Natural killer cell (primary cell): ENCODE results near the gene CARD19. TPM values are rescaled to one million over a fixed set of nuclear protein-coding genes. Genes with fewer than 3 reads are reported as not detected.

Experiments used
- ATAC-seq, 3 donors: fragments of 150-1000 bp in 2 of 3; fragments of 200-7000 bp in 1 of 3; cut with Tn5 transposase; 1 replicate in 1 of 3; 2 replicates in 2 of 3; pipeline ENCODE4 v1.10.0; 2021; ENCODE audit warnings: mild to moderate bottlenecking in 2 of 3, moderate library complexity in 2 of 3
- DNase-seq, 2 donors: peaks; one replicate each; pipeline versions ENCODE4 v3.0.0 to v3.0.0-alpha.2; 2013 to 2021; ENCODE audit warnings: mixed read lengths in 1 of 2
- H3K27ac ChIP-seq: one replicate; pipeline ENCODE4 v1.5.1; 2013; ENCODE audit warnings: mild to moderate bottlenecking, low read length
- H3K27me3 ChIP-seq: one replicate; pipeline ENCODE4 v1.6.1; 2013; ENCODE audit warnings: low read length; ENCODE audit not compliant: control insufficient read depth, insufficient read depth
- H3K36me3 ChIP-seq: one replicate; pipeline ENCODE4 v1.6.1; 2013; ENCODE audit warnings: low read length; ENCODE audit not compliant: control insufficient read depth, insufficient read depth
- H3K4me1 ChIP-seq: one replicate; pipeline ENCODE4 v1.6.1; 2013; ENCODE audit warnings: low read length; ENCODE audit not compliant: control insufficient read depth, insufficient read depth
- H3K4me3 ChIP-seq: one replicate; pipeline ENCODE4 v1.5.1; 2013; ENCODE audit warnings: low read length
- H3K9me3 ChIP-seq: one replicate; pipeline ENCODE4 v1.6.1; 2013; ENCODE audit warnings: low read length; ENCODE audit not compliant: control insufficient read depth, insufficient read depth
- H3K27ac Mint-ChIP-seq, 2 donors: one replicate each; pipeline ENCODE4 v1.8.0; 2022; ENCODE audit warnings: mild to moderate bottlenecking in 2 of 2, mixed read lengths in 2 of 2, moderate library complexity in 1 of 2
- H3K27me3 Mint-ChIP-seq, 2 donors: one replicate each; pipeline ENCODE4 v1.8.0; 2022; ENCODE audit warnings: low read depth in 2 of 2, mixed read lengths in 2 of 2
- H3K36me3 Mint-ChIP-seq: one replicate; pipeline ENCODE4 v1.8.0; 2022; ENCODE audit warnings: mixed read lengths
- H3K4me1 Mint-ChIP-seq, 2 donors: one replicate each; pipeline ENCODE4 v1.8.0; 2022; ENCODE audit warnings: mixed read lengths in 2 of 2
- H3K4me3 Mint-ChIP-seq: one replicate; pipeline ENCODE4 v1.8.0; 2022; ENCODE audit warnings: mild to moderate bottlenecking, moderate library complexity, mixed read lengths
- H3K9me3 Mint-ChIP-seq, 2 donors: one replicate each; pipeline ENCODE4 v1.8.0; 2022; ENCODE audit warnings: mixed read lengths in 2 of 2
- CTCF ChIP-seq: fragments of 200-600 bp; IDR thresholded peaks from one replicate; pipeline ENCODE4 v1.8.0; 2022; ENCODE audit warnings: antibody characterized with exemption
- WGBS: methylation state at CpG from one replicate; pipeline ENCODE4 v1.1.7; 2013; ENCODE audit warnings: missing lambda C conversion rate; ENCODE audit not compliant: insufficient coverage; 5-methylcytosine and 5-hydroxymethylcytosine counted together
- intact Hi-C: fragments of 100-400 bp; cut with micrococcal nuclease; formaldehyde crosslinking; loops from one replicate; pipeline ENCODE4 v1.14.2; 2022
- total RNA-seq, 4 donors: library from RNA; stranded (reverse); fragments of 120-200 nt in 1 of 4; gene quantifications; one replicate each; pipeline versions ENCODE4 v1.2.3 to v1.2.4, GENCODE V29; 2013 to 2022

The CARD19 gene
- total RNA-seq, 3 donors from 2014 or later (not counting 1 experiment from before 2014, with no cell fraction given) = 30.7 to 49.1 (median 42.6) TPM

DNA sequence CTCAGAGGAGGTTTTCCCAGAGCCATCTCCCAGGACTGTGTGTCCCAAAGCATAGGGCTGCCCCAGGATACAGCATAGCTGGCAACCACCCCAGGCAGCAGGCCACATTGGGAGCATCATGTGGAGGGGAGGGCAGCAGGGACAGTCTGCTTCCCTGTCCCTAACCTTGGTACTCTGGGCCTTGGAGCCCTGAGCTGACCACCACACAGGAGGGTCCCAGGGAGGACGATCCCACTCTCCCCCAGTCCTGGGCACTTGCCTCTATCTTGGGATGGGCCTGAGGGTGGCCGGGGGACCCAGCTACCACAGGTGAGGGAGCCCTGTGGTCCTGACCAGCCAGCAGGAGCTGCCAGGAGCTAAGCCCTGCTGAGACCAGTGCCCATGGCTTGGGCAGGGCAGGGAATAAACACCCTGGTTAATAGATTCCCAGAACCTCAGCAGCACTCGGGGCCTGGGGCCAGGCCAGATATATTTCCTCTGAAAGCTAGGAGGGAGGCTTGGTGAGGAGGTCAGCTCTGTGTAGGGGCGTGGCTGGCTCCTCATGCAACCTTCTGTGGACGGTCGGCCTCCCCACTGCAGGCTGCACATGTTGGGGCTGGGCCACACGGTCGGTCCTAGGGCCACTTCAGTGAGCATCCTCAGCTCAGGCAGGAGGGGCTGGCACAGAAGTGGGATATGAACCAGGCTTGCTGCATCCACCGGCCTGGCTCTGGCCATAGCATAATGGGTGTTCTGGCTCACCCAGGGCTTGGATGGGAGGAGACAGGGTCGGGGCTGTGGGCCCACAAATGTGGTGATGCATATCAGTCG, 33.9 kb downstream of the CARD19 start:
- H3K9me3 ChIP-seq = no peaks in the 10 kb centered on the region
- no peaks in the 10 kb centered on the region for H3K9me3 Mint-ChIP-seq
- no peak overlapping the region for H3K4me3 ChIP-seq
- no peaks in the 10 kb centered on the region for H3K27me3 ChIP-seq
- peak overlapping the region; percentile 29 to 97 for H3K27ac Mint-ChIP-seq
- peak overlapping the region; percentile 53 for H3K4me3 Mint-ChIP-seq
- WGBS = 92% methylated on average over 11 of the region's 11 CpGs
- H3K27me3 Mint-ChIP-seq = peaks cover 0 to 5% of the 10 kb centered on the region in 2 donors
- H3K4me1 ChIP-seq = peaks cover 75% of the 10 kb centered on the region
- no peaks in the 10 kb centered on the region for H3K36me3 ChIP-seq
- peaks cover 39 to 48% of the 10 kb centered on the region in 2 donors for H3K4me1 Mint-ChIP-seq
- TF ChIP-seq CTCF = no peak
- ATAC-seq = no peak
- no peak overlapping the region for H3K27ac ChIP-seq
- H3K36me3 Mint-ChIP-seq = no peaks in the 10 kb centered on the region
- intact Hi-C loops = loop anchor here (5.0 to 10.0 kb wide), 2 partner anchors 33 to 325 kb away; partner anchors contain the start of genes CARD19, FAM120A and FAM120AOS
- no peak for DNase-seq

GRCh38 chr9:93130861-93131481, 35.0 kb downstream of the CARD19 start:
- Mint-ChIP-seq H3K27me3 (peaks cover 0 to 5% of the 10 kb centered on the region in 2 donors), H3K36me3 (no peaks in the 10 kb centered on the region), H3K27ac (peak overlapping the region in 1 of 2 donors; percentile 97), H3K9me3 (no peaks in the 10 kb centered on the region), H3K4me3 (peak overlapping the region; percentile 53), H3K4me1 (peaks cover 35 to 44% of the 10 kb centered on the region in 2 donors)
- Histone ChIP-seq H3K4me1 (peaks cover 69% of the 10 kb centered on the region), H3K4me3 (no peak overlapping the region), H3K27me3 (no peaks in the 10 kb centered on the region), H3K9me3 (no peaks in the 10 kb centered on the region), H3K36me3 (no peaks in the 10 kb centered on the region), H3K27ac (no peak overlapping the region)
- DNase-seq = no peak
- no peak for TF ChIP-seq CTCF
- no peak for ATAC-seq
- intact Hi-C loops = loop anchor here (5.0 to 10.0 kb wide), 2 partner anchors 34 to 324 kb away; partner anchors contain the start of genes CARD19, FAM120A and FAM120AOS
- WGBS = 70% methylated on average over 15 of the region's 15 CpGs

- DNase-seq = no peak
- peak overlapping the region in 1 of 2 donors; percentile 97 for H3K27ac Mint-ChIP-seq
- ATAC-seq = no peak
- H3K9me3 Mint-ChIP-seq = no peaks in the 10 kb centered on the region
- H3K4me1 ChIP-seq = peaks cover 61% of the 10 kb centered on the region
- H3K36me3 Mint-ChIP-seq = no peaks in the 10 kb centered on the region
- peaks cover 0 to 5% of the 10 kb centered on the region in 2 donors for H3K27me3 Mint-ChIP-seq
- H3K9me3 ChIP-seq = no peaks in the 10 kb centered on the region
- peak overlapping the region; percentile 40 for H3K4me3 Mint-ChIP-seq
- H3K27ac ChIP-seq = no peak overlapping the region
- H3K4me1 Mint-ChIP-seq = peaks cover 28 to 36% of the 10 kb centered on the region in 2 donors
- H3K4me3 ChIP-seq = no peak overlapping the region
- intact Hi-C loops = loop anchor here (5.0 to 10.0 kb wide), 2 partner anchors 34 to 323 kb away; partner anchors contain the start of genes CARD19, FAM120A and FAM120AOS
- WGBS = 93% methylated on average over 13 of the region's 13 CpGs
- no peaks in the 10 kb centered on the region for H3K27me3 ChIP-seq
- TF ChIP-seq CTCF = no peak
- H3K36me3 ChIP-seq = no peaks in the 10 kb centered on the region
Observed at GRCh38 chr9:93131599-93132286, 35.7 kb downstream of the CARD19 start.
